22Rv1 (cell line): ENCODE data around the gene EHD2.

Source experiments
- CTCF ChIP-seq: fragments of 450-650 bp; IDR thresholded peaks from 2 replicates; pipeline ENCODE4 v1.5.1; 2017; ENCODE audit warnings: mild to moderate bottlenecking
- ZFX ChIP-seq: fragments of 450-650 bp; IDR thresholded peaks from 2 replicates; pipeline ENCODE4 v1.6.1; 2017; ENCODE audit warnings: antibody characterized with exemption, borderline replicate concordance

GRCh38 chr19:47729799-47730520 lies 16.7 kb downstream of the EHD2 start:
- no peak for TF ChIP-seq CTCF
- TF ChIP-seq ZFX: no peak
